ENCODE data around the gene CDCP1. TPM values are rescaled to one million over a fixed set of nuclear protein-coding genes. Genes with fewer than 3 reads are reported as not detected.

CDCP1 gene
- total RNA-seq, 6 donors from 2014 or later, result 9.9 to 32.7 (median 19.2) TPM

DNA sequence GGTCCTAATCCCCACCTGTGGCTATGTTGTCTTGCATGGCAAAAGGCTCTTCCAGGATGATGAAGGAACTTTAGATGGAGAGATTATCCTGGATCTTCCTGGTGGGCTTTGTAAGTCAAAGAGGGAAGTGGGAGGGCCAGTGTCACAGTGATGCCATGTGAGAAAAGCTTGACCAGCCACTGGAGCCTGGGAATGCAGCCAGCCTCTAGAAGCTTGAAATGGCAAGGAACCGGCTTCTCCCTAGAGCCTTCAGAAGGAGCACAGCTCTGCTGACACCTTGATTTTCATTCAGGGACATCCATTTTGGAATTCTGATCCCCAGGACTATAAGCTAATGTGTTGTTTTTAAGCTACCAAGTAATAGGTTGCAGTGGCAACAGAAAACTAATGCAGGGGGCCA, 61.8 kb downstream of the CDCP1 start:
- WGBS, 2 donors, result 38 to 83% methylated on average over 1 of the region's 1 CpG

DNA sequence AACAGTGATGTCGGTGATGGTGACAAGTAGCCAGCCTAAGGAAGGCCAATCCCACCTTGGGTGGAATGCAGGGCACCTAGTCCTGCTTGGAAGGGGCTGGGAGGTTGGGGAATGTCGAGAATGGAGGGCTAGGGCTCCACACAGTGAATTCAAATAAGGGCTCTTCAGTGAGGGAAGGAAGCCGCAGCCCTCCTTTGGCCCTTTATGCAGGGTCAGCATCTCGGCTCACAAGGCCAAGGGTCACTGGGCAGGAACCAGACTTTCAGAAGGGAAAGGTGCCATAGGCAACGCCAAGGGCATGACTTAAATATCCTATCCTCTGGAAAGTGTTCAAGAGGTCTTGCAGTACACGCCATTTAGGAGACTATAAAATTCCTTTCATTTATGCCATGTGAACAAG, 63.2 kb downstream of the CDCP1 start:
- DNase-seq, result no peak
- no peaks in the 10 kb centered on the region for H3K4me1 ChIP-seq
- 76 to 81% methylated on average over 6 of the region's 6 CpGs for WGBS, 2 donors
- H3K36me3 ChIP-seq, result no peaks in the 10 kb centered on the region
- H3K27me3 ChIP-seq, result no peaks in the 10 kb centered on the region
- no peak for ATAC-seq (ENCODE audit: low FRiP score in 2 of 2)
- H3K27ac ChIP-seq, result no peak overlapping the region
- TF ChIP-seq POLR2AphosphoS5 (IDR thresholded peaks at IDR 0.05), result no peak
- no peak for TF ChIP-seq EP300 (IDR thresholded peaks at IDR 0.05)
- no peak for TF ChIP-seq POLR2A (IDR thresholded peaks at IDR 0.05)
- TF ChIP-seq, protein P1, sequence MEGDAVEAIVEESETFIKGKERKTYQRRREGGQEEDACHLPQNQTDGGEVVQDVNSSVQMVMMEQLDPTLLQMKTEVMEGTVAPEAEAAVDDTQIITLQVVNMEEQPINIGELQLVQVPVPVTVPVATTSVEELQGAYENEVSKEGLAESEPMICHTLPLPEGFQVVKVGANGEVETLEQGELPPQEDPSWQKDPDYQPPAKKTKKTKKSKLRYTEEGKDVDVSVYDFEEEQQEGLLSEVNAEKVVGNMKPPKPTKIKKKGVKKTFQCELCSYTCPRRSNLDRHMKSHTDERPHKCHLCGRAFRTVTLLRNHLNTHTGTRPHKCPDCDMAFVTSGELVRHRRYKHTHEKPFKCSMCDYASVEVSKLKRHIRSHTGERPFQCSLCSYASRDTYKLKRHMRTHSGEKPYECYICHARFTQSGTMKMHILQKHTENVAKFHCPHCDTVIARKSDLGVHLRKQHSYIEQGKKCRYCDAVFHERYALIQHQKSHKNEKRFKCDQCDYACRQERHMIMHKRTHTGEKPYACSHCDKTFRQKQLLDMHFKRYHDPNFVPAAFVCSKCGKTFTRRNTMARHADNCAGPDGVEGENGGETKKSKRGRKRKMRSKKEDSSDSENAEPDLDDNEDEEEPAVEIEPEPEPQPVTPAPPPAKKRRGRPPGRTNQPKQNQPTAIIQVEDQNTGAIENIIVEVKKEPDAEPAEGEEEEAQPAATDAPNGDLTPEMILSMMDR (IDR thresholded peaks at IDR 0.05), result no peak
- no peaks in the 10 kb centered on the region for H3K9me3 ChIP-seq
- H3K4me3 ChIP-seq, result no peak overlapping the region

More for the DNA sequence above, 61.8 kb downstream of the CDCP1 start:
- no peaks in the 10 kb centered on the region for H3K9me3 ChIP-seq
- ATAC-seq (ENCODE audit: low FRiP score in 2 of 2), result no peak
- H3K27me3 ChIP-seq, result no peaks in the 10 kb centered on the region
- no peak overlapping the region for H3K27ac ChIP-seq
- H3K4me3 ChIP-seq, result no peak overlapping the region
- H3K36me3 ChIP-seq, result no peaks in the 10 kb centered on the region
- no peak for DNase-seq
- H3K4me1 ChIP-seq, result peaks cover 0 to 3% (median 0%) of the 10 kb centered on the region in 4 donors
- TF ChIP-seq POLR2A (IDR thresholded peaks at IDR 0.05), result no peak
- no peak for TF ChIP-seq EP300 (IDR thresholded peaks at IDR 0.05)
- no peak for TF ChIP-seq POLR2AphosphoS5 (IDR thresholded peaks at IDR 0.05)
- TF ChIP-seq, protein P1 (IDR thresholded peaks at IDR 0.05), result no peak

DNA sequence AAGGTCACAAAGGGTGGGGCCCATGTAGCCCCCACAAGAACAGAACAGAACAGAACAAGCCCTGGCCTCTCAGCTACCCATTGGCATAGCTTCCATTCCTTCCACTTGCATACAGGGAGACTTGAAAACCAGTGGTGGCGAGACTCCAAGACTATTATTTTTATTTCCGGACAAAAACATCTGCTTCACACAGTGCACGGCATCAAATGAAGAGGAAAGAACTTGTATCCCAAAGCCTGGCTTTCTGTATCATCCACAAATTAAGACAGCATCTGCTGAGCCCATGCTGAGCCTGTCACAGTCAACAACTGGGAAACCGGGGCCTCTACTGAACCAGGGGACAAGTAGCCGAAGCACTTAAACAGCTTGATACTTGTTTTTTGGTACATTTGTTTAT, 64.0 kb downstream of the CDCP1 start:
- H3K27ac ChIP-seq, result no peak overlapping the region
- no peak for ATAC-seq (ENCODE audit: low FRiP score in 2 of 2)
- no peaks in the 10 kb centered on the region for H3K27me3 ChIP-seq
- WGBS, 2 donors, result 83 to 86% methylated on average over 5 of the region's 5 CpGs
- no peaks in the 10 kb centered on the region for H3K36me3 ChIP-seq
- H3K4me1 ChIP-seq, result no peaks in the 10 kb centered on the region
- no peak overlapping the region for H3K4me3 ChIP-seq
- TF ChIP-seq EP300 (IDR thresholded peaks at IDR 0.05) (no peak), POLR2A (IDR thresholded peaks at IDR 0.05) (no peak), POLR2AphosphoS5 (IDR thresholded peaks at IDR 0.05) (no peak)
- TF ChIP-seq, protein P1 (IDR thresholded peaks at IDR 0.05), result no peak
- no peaks in the 10 kb centered on the region for H3K9me3 ChIP-seq
- no peak for DNase-seq

DNA sequence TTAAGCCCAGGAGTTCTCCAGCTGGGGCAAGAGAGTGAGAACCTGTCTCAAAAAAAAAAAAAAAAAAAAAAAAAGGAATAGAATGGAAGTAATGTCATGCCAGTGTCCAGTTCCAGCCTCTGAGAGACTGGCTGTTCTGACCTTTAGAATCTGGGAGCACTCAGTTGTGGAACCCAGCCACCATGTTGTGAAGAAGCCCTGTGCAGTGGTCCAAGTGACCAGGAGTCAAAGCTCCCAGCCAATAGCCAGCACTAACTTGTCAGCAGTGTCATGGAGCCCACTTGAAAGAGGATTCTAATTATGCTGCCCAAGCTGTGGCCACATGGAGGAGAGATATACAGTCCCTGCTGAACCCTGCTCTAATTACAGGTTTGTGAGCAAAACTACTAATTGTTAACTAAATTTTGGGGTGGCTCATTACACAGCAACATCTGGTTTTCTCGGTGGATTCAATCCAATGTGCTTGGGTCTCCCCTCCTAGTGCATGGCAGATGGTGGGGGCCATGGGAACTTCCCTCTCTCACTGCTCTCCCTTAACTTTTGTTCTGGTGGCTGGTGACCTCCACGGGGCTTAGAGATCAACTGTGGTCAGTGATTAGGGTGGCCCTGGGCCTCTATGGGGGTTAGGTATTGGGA, 64.6 kb downstream of the CDCP1 start:
- H3K27me3 ChIP-seq, result no peaks in the 10 kb centered on the region
- WGBS, 2 donors, result 86 to 87% methylated on average over 2 of the region's 2 CpGs
- no peak overlapping the region for H3K27ac ChIP-seq
- H3K4me1 ChIP-seq, result no peaks in the 10 kb centered on the region
- TF ChIP-seq POLR2A (IDR thresholded peaks at IDR 0.05) (no peak), EP300 (IDR thresholded peaks at IDR 0.05) (no peak), POLR2AphosphoS5 (IDR thresholded peaks at IDR 0.05) (no peak)
- TF ChIP-seq, protein P1 (IDR thresholded peaks at IDR 0.05), result no peak
- no peaks in the 10 kb centered on the region for H3K36me3 ChIP-seq
- H3K9me3 ChIP-seq, result no peaks in the 10 kb centered on the region
- DNase-seq (no peak), ATAC-seq (ENCODE audit: low FRiP score in 2 of 2) (no peak)
- no peak overlapping the region for H3K4me3 ChIP-seq

DNA sequence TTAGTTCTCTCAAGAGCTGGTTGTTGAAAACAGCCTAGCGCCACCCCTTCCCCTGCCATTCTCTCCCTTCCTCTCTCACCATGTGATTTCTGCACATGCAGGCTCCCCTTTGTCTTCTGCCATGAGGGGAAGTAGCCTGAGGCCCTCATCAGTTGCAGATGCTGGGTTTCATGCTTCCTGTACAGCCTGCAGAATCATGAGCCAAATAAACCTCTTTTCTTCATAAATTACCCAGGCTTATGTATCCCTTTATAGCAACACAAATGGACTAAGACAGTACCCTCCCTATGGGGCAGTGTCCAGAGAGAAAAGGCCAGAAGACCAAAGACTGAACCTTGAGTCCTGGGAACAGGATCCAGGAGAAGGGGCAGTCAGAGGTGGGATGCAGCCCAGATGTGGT, 65.4 kb downstream of the CDCP1 start:
- no peak for DNase-seq
- Histone ChIP-seq H3K27me3 (no peaks in the 10 kb centered on the region), H3K27ac (no peak overlapping the region), H3K36me3 (no peaks in the 10 kb centered on the region), H3K4me1 (no peaks in the 10 kb centered on the region), H3K4me3 (no peak overlapping the region), H3K9me3 (no peaks in the 10 kb centered on the region)
- no peak for ATAC-seq (ENCODE audit: low FRiP score in 2 of 2)
- WGBS, 2 donors, result 75 to 82% methylated on average over 1 of the region's 1 CpG
- TF ChIP-seq POLR2A (IDR thresholded peaks at IDR 0.05) (no peak), POLR2AphosphoS5 (IDR thresholded peaks at IDR 0.05) (no peak)
- TF ChIP-seq, protein P1 (IDR thresholded peaks at IDR 0.05), result no peak

Measured in upper lobe of left lung (tissue), 6 donors.